ENCODE results near the gene KRTAP4-4.

- TF ChIP-seq CTCF (IDR thresholded peaks at IDR 0.05), result no peak
- no peak for TF ChIP-seq POLR2A (IDR thresholded peaks at IDR 0.05)
These were observed 26.3 kb upstream of the KRTAP4-4 start for GRCh38 chr17:41186872-41187271.

All from right lobe of liver (tissue), 4 donors.